ENCODE data around the gene NBPF4. TPM values are rescaled to one million over a fixed set of nuclear protein-coding genes. Genes with fewer than 3 reads are reported as not detected.

Gene NBPF4
- total RNA-seq, 5 donors from 2014 or later (not counting 1 experiment from before 2014, with no cell fraction given) = 0.13 TPM; not detected in 4

GRCh38 chr1:108190001-108190634, 53.8 kb downstream of the NBPF4 start:
- DNase-seq (no peak), ATAC-seq (replicated peaks in 1 of 4) (no peak)
- Histone ChIP-seq H3K4me3 (ENCODE audit: control insufficient read depth in 1 of 2, extremely low read depth in 1 of 2, low read length in 1 of 2) (no peak overlapping the region), H3K9me3 (no peaks in the 10 kb centered on the region), H3K36me3 (ENCODE audit: control insufficient read depth in 2 of 2, extremely low read depth in 1 of 2, insufficient read depth in 1 of 2, low read length in 1 of 2) (peaks cover 0 to 15% of the 10 kb centered on the region in 2 donors), H3K4me1 (ENCODE audit: control insufficient read depth in 1 of 2, extremely low read depth in 1 of 2, insufficient read depth in 2 of 2, low read length in 2 of 2) (no peaks in the 10 kb centered on the region), H3K27me3 (replicated peaks in 1 of 2; ENCODE audit: control insufficient read depth in 2 of 2, extremely low read depth in 1 of 2, insufficient read depth in 2 of 2, low read length in 1 of 2) (no peaks in the 10 kb centered on the region), H3K27ac (ENCODE audit: low read length) (no peak overlapping the region)
- POLR2A ChIA-PET = interaction anchor here in 1 of 2 donors (0.6 kb wide), 1 partner anchor 245 kb away, joined by 3 read pairs; no protein-coding TSS in a partner anchor
- H3K36me3 Mint-ChIP-seq = peaks cover 54% of the 10 kb centered on the region
- no peak overlapping the region for H3K27ac Mint-ChIP-seq
- peaks cover 0 to 2% (median 0%) of the 10 kb centered on the region in 3 donors for H3K4me1 Mint-ChIP-seq
- WGBS (ENCODE audit: insufficient coverage) = 97% methylated on average over 4 of the region's 7 CpGs
- H3K27me3 Mint-ChIP-seq = no peaks in the 10 kb centered on the region
- CTCF ChIA-PET = interaction anchor here in 1 of 2 donors (0.6 to 0.8 kb wide), 2 partner anchors 10 to 392 kb away, joined by 3 read pairs; partner anchors contain the start of gene SLC25A24
- no peak overlapping the region for H3K4me3 Mint-ChIP-seq
- peaks cover 2 to 20% (median 15%) of the 10 kb centered on the region in 3 donors for H3K9me3 Mint-ChIP-seq

GRCh38 chr1:108188801-108189200, 55.1 kb downstream of the NBPF4 start:
- H3K27ac Mint-ChIP-seq = no peak overlapping the region
- peaks cover 0 to 20% (median 15%) of the 10 kb centered on the region in 3 donors for H3K9me3 Mint-ChIP-seq
- ATAC-seq (replicated peaks in 1 of 4) = no peak
- no peak overlapping the region for H3K4me3 Mint-ChIP-seq
- no peaks in the 10 kb centered on the region for H3K27me3 Mint-ChIP-seq
- no peak for DNase-seq
- H3K27me3 ChIP-seq (replicated peaks in 1 of 2; ENCODE audit: control insufficient read depth in 2 of 2, extremely low read depth in 1 of 2, insufficient read depth in 2 of 2, low read length in 1 of 2) = no peaks in the 10 kb centered on the region
- H3K9me3 ChIP-seq = no peaks in the 10 kb centered on the region
- H3K36me3 ChIP-seq (ENCODE audit: control insufficient read depth in 2 of 2, extremely low read depth in 1 of 2, insufficient read depth in 1 of 2, low read length in 1 of 2) = peaks cover 0 to 14% of the 10 kb centered on the region in 2 donors
- H3K27ac ChIP-seq (ENCODE audit: low read length) = no peak overlapping the region
- no CpG with 5 or more reads among the region's 1 CpG for WGBS (ENCODE audit: insufficient coverage)
- ChIA-PET POLR2A (no interaction called here), CTCF (no interaction called here)
- no peaks in the 10 kb centered on the region for H3K4me1 ChIP-seq (ENCODE audit: control insufficient read depth in 1 of 2, extremely low read depth in 1 of 2, insufficient read depth in 2 of 2, low read length in 2 of 2)
- no peak overlapping the region for H3K4me3 ChIP-seq (ENCODE audit: control insufficient read depth in 1 of 2, extremely low read depth in 1 of 2, low read length in 1 of 2)
- peaks cover 0 to 2% (median 0%) of the 10 kb centered on the region in 3 donors for H3K4me1 Mint-ChIP-seq
- peaks cover 52% of the 10 kb centered on the region for H3K36me3 Mint-ChIP-seq

DNA sequence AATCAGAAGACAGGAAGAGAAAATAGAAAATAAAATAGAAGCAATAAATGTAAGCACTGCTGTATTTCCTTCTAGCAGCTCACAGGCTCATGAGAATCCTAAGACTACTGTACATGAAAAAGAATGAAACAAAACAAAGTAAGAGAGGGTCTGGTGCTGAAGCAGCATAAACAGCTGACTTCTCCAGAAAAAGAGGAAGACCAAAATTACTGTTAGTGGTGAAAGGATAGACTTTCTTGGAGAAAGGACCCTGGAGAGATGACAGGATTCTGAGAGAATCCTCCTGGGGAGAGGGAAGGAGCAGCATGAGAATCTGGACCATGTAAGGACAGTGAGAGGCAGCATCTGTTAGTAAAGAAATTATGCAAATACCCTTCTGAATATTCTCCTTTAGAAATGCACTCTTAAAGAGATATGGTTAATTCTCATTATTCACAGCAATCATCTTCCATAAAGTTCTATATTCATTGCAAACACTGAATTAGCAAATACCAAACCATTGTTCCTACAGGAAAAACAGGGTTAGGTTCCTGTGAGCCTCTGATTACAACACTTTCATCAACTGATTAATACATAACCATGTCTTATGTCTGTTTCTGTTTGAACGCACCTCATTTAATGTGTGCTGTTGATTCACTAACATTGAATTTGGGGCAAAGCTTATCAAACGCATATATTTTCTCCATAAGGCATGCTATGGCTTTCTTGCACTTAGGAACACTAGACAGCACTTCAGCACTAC, 60.7 kb downstream of the NBPF4 start:
- no CpG with 5 or more reads among the region's 2 CpGs for WGBS (ENCODE audit: insufficient coverage)

GRCh38 chr1:108179018-108179417, 64.9 kb downstream of the NBPF4 start:
- WGBS (ENCODE audit: insufficient coverage) = no CpG with 5 or more reads among the region's 1 CpG
- ChIA-PET POLR2A (no interaction called here), CTCF (interaction anchor here in 1 of 2 donors (0.6 kb wide), 1 partner anchor 10 kb away, joined by 3 read pairs; no protein-coding TSS in a partner anchor)
- H3K4me3 ChIP-seq (ENCODE audit: control insufficient read depth in 1 of 2, extremely low read depth in 1 of 2, low read length in 1 of 2) = no peak overlapping the region
- no peak for ATAC-seq (replicated peaks in 1 of 4)
- Mint-ChIP-seq H3K27ac (no peak overlapping the region), H3K36me3 (peaks cover 78% of the 10 kb centered on the region), H3K27me3 (no peaks in the 10 kb centered on the region), H3K4me3 (no peak overlapping the region), H3K4me1 (peaks cover 17 to 35% (median 32%) of the 10 kb centered on the region in 3 donors), H3K9me3 (peaks cover 0 to 4% (median 3%) of the 10 kb centered on the region in 3 donors)
- H3K27me3 ChIP-seq (replicated peaks in 1 of 2; ENCODE audit: control insufficient read depth in 2 of 2, extremely low read depth in 1 of 2, insufficient read depth in 2 of 2, low read length in 1 of 2) = no peaks in the 10 kb centered on the region
- H3K4me1 ChIP-seq (ENCODE audit: control insufficient read depth in 1 of 2, extremely low read depth in 1 of 2, insufficient read depth in 2 of 2, low read length in 2 of 2) = no peaks in the 10 kb centered on the region
- no peaks in the 10 kb centered on the region for H3K9me3 ChIP-seq
- H3K27ac ChIP-seq (ENCODE audit: low read length) = no peak overlapping the region
- DNase-seq = no peak
- peaks cover 4 to 19% of the 10 kb centered on the region in 2 donors for H3K36me3 ChIP-seq (ENCODE audit: control insufficient read depth in 2 of 2, extremely low read depth in 1 of 2, insufficient read depth in 1 of 2, low read length in 1 of 2)

More for the DNA sequence above, 60.7 kb downstream of the NBPF4 start:
- Histone ChIP-seq H3K27ac (ENCODE audit: low read length) (no peak overlapping the region), H3K36me3 (ENCODE audit: control insufficient read depth in 2 of 2, extremely low read depth in 1 of 2, insufficient read depth in 1 of 2, low read length in 1 of 2) (peaks cover 0 to 18% of the 10 kb centered on the region in 2 donors), H3K27me3 (replicated peaks in 1 of 2; ENCODE audit: control insufficient read depth in 2 of 2, extremely low read depth in 1 of 2, insufficient read depth in 2 of 2, low read length in 1 of 2) (no peaks in the 10 kb centered on the region), H3K4me3 (ENCODE audit: control insufficient read depth in 1 of 2, extremely low read depth in 1 of 2, low read length in 1 of 2) (no peak overlapping the region), H3K4me1 (ENCODE audit: control insufficient read depth in 1 of 2, extremely low read depth in 1 of 2, insufficient read depth in 2 of 2, low read length in 2 of 2) (no peaks in the 10 kb centered on the region), H3K9me3 (no peaks in the 10 kb centered on the region)
- Mint-ChIP-seq H3K36me3 (peaks cover 62% of the 10 kb centered on the region), H3K9me3 (peaks cover 0 to 8% (median 6%) of the 10 kb centered on the region in 3 donors), H3K27ac (no peak overlapping the region), H3K4me3 (no peak overlapping the region), H3K27me3 (no peaks in the 10 kb centered on the region), H3K4me1 (peaks cover 7 to 19% (median 12%) of the 10 kb centered on the region in 3 donors)
- no peak for ATAC-seq (replicated peaks in 1 of 4)
- no peak for DNase-seq
- ChIA-PET POLR2A (no interaction called here), CTCF (no interaction called here)

Other genes with a start within 250 kb of the NBPF4 start
- 10 to 100 TPM in 4 of 5 donors, 1 to 10 TPM in 1; 8.9 to 19.3 (median 15.5) TPM for gene SLC25A24, start 43.7 kb downstream of the NBPF4 start, total RNA-seq
- not detected for gene NBPF6, start 206.3 kb upstream of the NBPF4 start, total RNA-seq